ENCODE data around the gene NTRK2. TPM values are rescaled to one million over a fixed set of nuclear protein-coding genes. Genes with fewer than 3 reads are reported as not detected.

Gene NTRK2
- total RNA-seq, 1 donor from 2014 or later: 26.6 TPM

DNA sequence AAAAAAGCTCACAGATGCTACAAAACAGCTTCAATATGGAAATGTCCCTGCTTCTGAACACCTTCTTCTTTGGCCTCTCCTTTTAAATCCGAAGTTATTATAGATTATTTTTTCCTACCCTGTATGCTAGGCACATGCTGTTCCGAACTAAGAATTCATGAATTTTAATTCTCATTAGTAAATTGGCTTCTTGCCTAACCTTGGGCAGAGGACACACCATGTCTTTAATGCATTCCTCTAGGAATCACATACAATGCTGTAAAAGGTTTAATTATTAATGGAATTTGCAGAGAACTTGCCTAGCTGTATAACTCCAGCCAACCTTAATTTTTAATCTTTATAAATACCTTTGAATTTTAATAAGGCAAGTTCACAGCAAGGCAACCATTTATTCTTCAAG is 234.4 kb downstream of the NTRK2 start:
- no peak overlapping the region for H3K9ac ChIP-seq (ENCODE audit: low read depth in 1 of 3, low read length in 3 of 3)
- no peak overlapping the region for H3K4me3 ChIP-seq (ENCODE audit: low read length in 3 of 3)
- H3K4me1 ChIP-seq (ENCODE audit: control insufficient read depth in 3 of 3, insufficient read depth in 3 of 3, low read length in 3 of 3): no peaks in the 10 kb centered on the region
- no peaks in the 10 kb centered on the region for H3K36me3 ChIP-seq (ENCODE audit: control insufficient read depth in 3 of 3, insufficient read depth in 3 of 3, low read length in 3 of 3)
- no peak overlapping the region for H3K27ac ChIP-seq (ENCODE audit: low read depth, low read length)
- no peaks in the 10 kb centered on the region for H3K9me3 ChIP-seq (ENCODE audit: control insufficient read depth in 3 of 3, low read length in 3 of 3)
- H3K27me3 ChIP-seq (ENCODE audit: control insufficient read depth in 3 of 3, insufficient read depth in 3 of 3, low read length in 3 of 3): no peaks in the 10 kb centered on the region

DNA sequence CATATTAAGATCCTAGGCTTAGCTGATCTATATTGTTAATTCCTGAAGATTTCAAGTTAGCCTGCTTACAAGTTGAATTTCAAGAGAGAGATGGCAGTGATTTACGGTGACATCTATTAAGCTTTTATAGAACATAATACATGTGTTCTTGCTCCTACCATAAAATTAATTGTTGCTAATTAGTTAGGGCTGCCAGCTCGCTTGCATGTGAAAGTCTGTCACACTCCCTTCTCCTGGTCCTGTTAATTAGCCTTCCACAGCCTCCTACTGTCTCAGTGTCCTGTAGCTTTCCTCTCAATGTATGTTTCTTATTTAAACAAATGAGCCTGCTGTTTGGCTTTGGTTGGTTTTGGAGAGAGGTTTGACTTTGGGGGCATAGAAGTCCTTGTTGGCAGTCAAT is 247.2 kb downstream of the NTRK2 start:
- no peak overlapping the region for H3K9ac ChIP-seq (ENCODE audit: low read depth in 1 of 3, low read length in 3 of 3)
- no peaks in the 10 kb centered on the region for H3K9me3 ChIP-seq (ENCODE audit: control insufficient read depth in 3 of 3, low read length in 3 of 3)
- no peaks in the 10 kb centered on the region for H3K36me3 ChIP-seq (ENCODE audit: control insufficient read depth in 3 of 3, insufficient read depth in 3 of 3, low read length in 3 of 3)
- no peaks in the 10 kb centered on the region for H3K27me3 ChIP-seq (ENCODE audit: control insufficient read depth in 3 of 3, insufficient read depth in 3 of 3, low read length in 3 of 3)
- H3K27ac ChIP-seq (ENCODE audit: low read depth, low read length): no peak overlapping the region
- H3K4me1 ChIP-seq (ENCODE audit: control insufficient read depth in 3 of 3, insufficient read depth in 3 of 3, low read length in 3 of 3): no peaks in the 10 kb centered on the region
- H3K4me3 ChIP-seq (ENCODE audit: low read length in 3 of 3): no peak overlapping the region

DNA sequence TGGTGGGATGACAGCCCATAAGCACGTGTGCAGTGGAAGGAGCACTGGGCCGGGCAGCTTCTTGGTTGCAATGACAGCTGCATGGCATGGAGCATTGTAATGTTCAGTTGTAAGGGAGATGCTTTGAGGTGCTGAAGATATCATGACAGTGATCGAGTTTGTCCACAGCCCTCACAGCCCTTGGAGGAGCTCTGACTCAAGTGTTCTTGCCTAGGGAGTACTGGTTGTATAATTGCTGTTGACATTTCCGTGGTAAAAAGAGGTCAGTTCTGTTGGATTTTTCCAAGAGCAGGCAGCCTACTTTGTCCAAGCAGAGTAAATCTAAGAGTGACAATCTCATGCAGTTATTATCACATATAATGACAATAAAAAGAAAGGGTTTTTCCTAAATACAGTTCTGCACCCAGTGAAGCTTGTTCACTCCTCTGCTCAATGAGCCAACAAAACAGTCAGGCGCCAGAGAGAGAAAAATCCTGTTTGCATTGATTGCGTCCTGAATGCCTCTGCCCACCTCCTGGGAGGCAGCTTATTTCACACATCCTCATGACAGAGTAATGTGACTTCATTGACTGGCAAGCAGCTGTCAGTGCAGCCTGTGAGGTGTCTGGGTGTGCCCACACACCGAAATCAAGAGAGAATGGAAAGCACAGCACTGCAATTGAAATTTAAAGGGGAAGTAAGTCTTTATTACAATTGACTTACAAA is 248.0 kb downstream of the NTRK2 start:
- Histone ChIP-seq H3K36me3 (ENCODE audit: control insufficient read depth in 3 of 3, insufficient read depth in 3 of 3, low read length in 3 of 3) (no peaks in the 10 kb centered on the region), H3K9ac (ENCODE audit: low read depth in 1 of 3, low read length in 3 of 3) (no peak overlapping the region), H3K27me3 (ENCODE audit: control insufficient read depth in 3 of 3, insufficient read depth in 3 of 3, low read length in 3 of 3) (no peaks in the 10 kb centered on the region), H3K4me3 (ENCODE audit: low read length in 3 of 3) (no peak overlapping the region), H3K4me1 (ENCODE audit: control insufficient read depth in 3 of 3, insufficient read depth in 3 of 3, low read length in 3 of 3) (no peaks in the 10 kb centered on the region), H3K27ac (ENCODE audit: low read depth, low read length) (no peak overlapping the region), H3K9me3 (ENCODE audit: control insufficient read depth in 3 of 3, low read length in 3 of 3) (no peaks in the 10 kb centered on the region)

DNA sequence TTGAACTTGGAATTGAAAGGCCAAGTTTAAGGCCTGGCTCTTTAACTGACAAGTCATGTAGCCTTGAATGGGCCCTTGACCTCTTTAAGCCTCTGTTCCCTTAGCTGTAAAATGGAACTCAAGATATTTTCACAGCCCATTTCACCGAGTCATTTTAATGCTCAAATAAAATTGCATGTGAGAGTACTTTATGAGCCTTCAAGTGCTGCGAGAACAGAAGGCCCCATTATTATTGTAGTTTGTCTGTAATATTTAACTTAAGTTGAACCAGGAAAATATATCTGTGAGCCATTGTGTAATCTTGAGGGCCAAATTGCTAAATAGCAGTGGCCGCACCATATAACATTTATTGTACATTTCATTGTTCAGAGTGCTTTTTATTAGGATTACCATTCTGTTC is 249.9 kb downstream of the NTRK2 start:
- H3K27me3 ChIP-seq (ENCODE audit: control insufficient read depth in 3 of 3, insufficient read depth in 3 of 3, low read length in 3 of 3): no peaks in the 10 kb centered on the region

DNA sequence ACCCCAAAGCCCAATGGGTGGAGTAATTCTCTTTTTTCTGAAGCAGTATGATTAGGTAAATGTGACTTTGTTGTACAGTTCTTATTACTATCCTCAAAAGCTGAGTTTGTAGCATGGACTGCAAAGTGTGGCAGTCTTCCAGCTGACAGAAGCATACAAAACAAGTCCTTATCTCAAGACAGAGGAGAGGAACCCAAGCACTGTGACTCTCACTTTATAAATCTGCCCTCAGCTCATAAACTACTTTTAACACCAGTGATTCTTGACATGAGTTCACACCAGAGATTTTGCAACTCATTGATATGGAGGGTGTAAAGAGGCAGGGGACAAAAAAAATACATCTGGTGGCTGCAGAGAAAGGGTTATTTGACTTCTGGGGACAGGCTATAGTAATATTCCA is 251.6 kb downstream of the NTRK2 start:
- no peak overlapping the region for H3K27ac ChIP-seq (ENCODE audit: low read depth, low read length)
- H3K27me3 ChIP-seq (ENCODE audit: control insufficient read depth in 3 of 3, insufficient read depth in 3 of 3, low read length in 3 of 3): no peaks in the 10 kb centered on the region
- no peak overlapping the region for H3K9ac ChIP-seq (ENCODE audit: low read depth in 1 of 3, low read length in 3 of 3)
- no peaks in the 10 kb centered on the region for H3K4me1 ChIP-seq (ENCODE audit: control insufficient read depth in 3 of 3, insufficient read depth in 3 of 3, low read length in 3 of 3)
- no peaks in the 10 kb centered on the region for H3K36me3 ChIP-seq (ENCODE audit: control insufficient read depth in 3 of 3, insufficient read depth in 3 of 3, low read length in 3 of 3)
- no peaks in the 10 kb centered on the region for H3K9me3 ChIP-seq (ENCODE audit: control insufficient read depth in 3 of 3, low read length in 3 of 3)
- H3K4me3 ChIP-seq (ENCODE audit: low read length in 3 of 3): no peak overlapping the region

More for the DNA sequence above, 249.9 kb downstream of the NTRK2 start:
- no peak overlapping the region for H3K27ac ChIP-seq (ENCODE audit: low read depth, low read length)
- H3K36me3 ChIP-seq (ENCODE audit: control insufficient read depth in 3 of 3, insufficient read depth in 3 of 3, low read length in 3 of 3): no peaks in the 10 kb centered on the region
- H3K4me3 ChIP-seq (ENCODE audit: low read length in 3 of 3): no peak overlapping the region
- H3K4me1 ChIP-seq (ENCODE audit: control insufficient read depth in 3 of 3, insufficient read depth in 3 of 3, low read length in 3 of 3): no peaks in the 10 kb centered on the region
- H3K9me3 ChIP-seq (ENCODE audit: control insufficient read depth in 3 of 3, low read length in 3 of 3): no peaks in the 10 kb centered on the region
- H3K9ac ChIP-seq (ENCODE audit: low read depth in 1 of 3, low read length in 3 of 3): no peak overlapping the region

DNA sequence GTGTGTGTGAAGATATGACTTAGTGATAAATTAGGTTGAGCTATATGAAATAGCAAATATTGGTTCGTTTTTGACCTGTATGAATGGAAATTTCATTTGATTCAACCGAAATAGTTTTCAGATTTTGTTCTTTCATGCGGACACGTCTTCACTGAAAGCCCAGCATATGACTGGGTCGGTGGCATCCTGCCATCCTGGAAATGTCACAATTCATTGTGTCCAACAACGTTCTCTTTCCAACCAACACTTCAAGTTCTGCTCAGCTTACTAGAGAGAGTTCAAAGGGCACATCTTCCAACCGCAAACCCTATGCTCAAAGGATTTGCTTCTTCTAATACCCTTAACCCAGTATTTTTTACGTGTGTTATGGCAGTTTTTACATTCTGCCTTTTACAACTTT is 252.5 kb downstream of the NTRK2 start:
- no peaks in the 10 kb centered on the region for H3K27me3 ChIP-seq (ENCODE audit: control insufficient read depth in 3 of 3, insufficient read depth in 3 of 3, low read length in 3 of 3)
- no peaks in the 10 kb centered on the region for H3K9me3 ChIP-seq (ENCODE audit: control insufficient read depth in 3 of 3, low read length in 3 of 3)
- H3K36me3 ChIP-seq (ENCODE audit: control insufficient read depth in 3 of 3, insufficient read depth in 3 of 3, low read length in 3 of 3): no peaks in the 10 kb centered on the region
- no peak overlapping the region for H3K27ac ChIP-seq (ENCODE audit: low read depth, low read length)
- no peak overlapping the region for H3K9ac ChIP-seq (ENCODE audit: low read depth in 1 of 3, low read length in 3 of 3)
- H3K4me1 ChIP-seq (ENCODE audit: control insufficient read depth in 3 of 3, insufficient read depth in 3 of 3, low read length in 3 of 3): no peaks in the 10 kb centered on the region
- H3K4me3 ChIP-seq (ENCODE audit: low read length in 3 of 3): no peak overlapping the region

DNA sequence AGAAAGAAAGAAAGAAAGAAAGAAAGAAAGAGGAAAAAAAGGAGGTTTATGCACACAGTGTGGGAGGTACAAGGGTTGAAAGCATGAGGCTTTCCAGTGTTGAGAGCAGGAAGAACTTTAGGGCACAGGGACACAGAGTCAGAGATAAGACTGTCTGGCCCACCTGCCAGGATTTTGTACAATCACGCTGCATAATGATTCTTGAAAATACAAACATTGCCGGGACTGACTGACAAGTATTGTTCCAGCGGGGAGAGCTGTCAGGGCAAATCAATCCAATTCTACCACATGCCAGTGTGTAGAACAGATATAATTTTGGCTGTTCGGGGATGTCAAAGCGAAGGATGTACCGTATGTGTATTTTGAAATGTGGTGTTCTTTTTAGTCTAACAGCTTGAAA is 254.7 kb downstream of the NTRK2 start:
- H3K36me3 ChIP-seq (ENCODE audit: control insufficient read depth in 3 of 3, insufficient read depth in 3 of 3, low read length in 3 of 3): no peaks in the 10 kb centered on the region
- no peaks in the 10 kb centered on the region for H3K4me1 ChIP-seq (ENCODE audit: control insufficient read depth in 3 of 3, insufficient read depth in 3 of 3, low read length in 3 of 3)
- H3K9ac ChIP-seq (ENCODE audit: low read depth in 1 of 3, low read length in 3 of 3): no peak overlapping the region
- no peaks in the 10 kb centered on the region for H3K9me3 ChIP-seq (ENCODE audit: control insufficient read depth in 3 of 3, low read length in 3 of 3)
- no peak overlapping the region for H3K4me3 ChIP-seq (ENCODE audit: low read length in 3 of 3)
- no peaks in the 10 kb centered on the region for H3K27me3 ChIP-seq (ENCODE audit: control insufficient read depth in 3 of 3, insufficient read depth in 3 of 3, low read length in 3 of 3)
- H3K27ac ChIP-seq (ENCODE audit: low read depth, low read length): no peak overlapping the region

DNA sequence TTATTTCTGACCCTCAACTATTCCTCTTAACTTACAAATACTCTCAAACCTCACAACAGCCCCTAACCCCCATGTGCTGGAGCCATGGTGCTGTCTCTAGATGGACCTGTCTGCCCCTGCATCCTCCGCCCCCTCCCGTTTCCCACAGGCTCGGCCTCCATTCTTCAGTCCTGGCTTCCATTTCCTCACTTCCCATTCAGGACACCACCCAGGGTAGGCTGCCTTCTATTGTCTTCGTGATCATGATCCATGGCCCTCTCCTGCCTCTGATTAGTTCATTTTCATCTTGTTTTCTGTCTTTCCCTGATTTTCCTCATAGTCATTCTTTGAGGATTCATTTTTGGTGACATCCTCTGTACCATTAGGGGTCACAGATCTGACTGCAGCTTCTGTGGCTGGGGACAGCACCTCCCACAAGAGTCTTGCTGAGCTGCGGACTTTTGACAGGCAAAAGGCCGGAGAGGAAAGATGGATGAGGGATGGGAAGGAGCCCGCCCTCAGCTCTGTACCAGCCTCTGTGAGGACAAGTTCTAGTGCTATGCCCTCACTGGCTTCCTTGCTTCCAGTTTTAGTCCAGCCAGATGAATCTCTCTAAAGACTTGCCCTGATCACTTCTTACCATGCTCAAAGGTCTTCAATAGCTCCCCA is 255.8 kb downstream of the NTRK2 start:
- no peak overlapping the region for H3K4me3 ChIP-seq (ENCODE audit: low read length in 3 of 3)
- no peaks in the 10 kb centered on the region for H3K4me1 ChIP-seq (ENCODE audit: control insufficient read depth in 3 of 3, insufficient read depth in 3 of 3, low read length in 3 of 3)

DNA sequence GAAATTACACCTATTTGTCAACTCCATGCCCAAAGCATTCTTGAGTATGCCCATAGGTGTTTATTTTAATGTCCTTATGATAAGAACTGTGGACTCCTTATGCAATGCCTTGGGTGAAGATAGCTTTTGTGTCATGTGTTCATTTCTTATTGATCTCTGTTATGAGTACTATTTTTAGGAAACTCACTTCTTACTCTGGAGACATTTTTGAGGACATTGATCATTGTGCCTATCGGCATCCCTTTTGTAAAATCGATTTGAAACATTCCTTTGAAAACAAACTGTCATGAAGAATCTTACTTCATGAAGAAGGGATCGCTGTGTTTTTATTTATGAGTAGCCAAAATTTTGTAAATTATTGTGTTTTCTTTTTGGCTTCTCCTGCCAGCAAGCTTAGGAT is 257.3 kb downstream of the NTRK2 start:
- H3K27ac ChIP-seq (ENCODE audit: low read depth, low read length): no peak overlapping the region
- no peaks in the 10 kb centered on the region for H3K36me3 ChIP-seq (ENCODE audit: control insufficient read depth in 3 of 3, insufficient read depth in 3 of 3, low read length in 3 of 3)
- H3K4me1 ChIP-seq (ENCODE audit: control insufficient read depth in 3 of 3, insufficient read depth in 3 of 3, low read length in 3 of 3): no peaks in the 10 kb centered on the region
- H3K4me3 ChIP-seq (ENCODE audit: low read length in 3 of 3): no peak overlapping the region
- no peaks in the 10 kb centered on the region for H3K27me3 ChIP-seq (ENCODE audit: control insufficient read depth in 3 of 3, insufficient read depth in 3 of 3, low read length in 3 of 3)
- H3K9ac ChIP-seq (ENCODE audit: low read depth in 1 of 3, low read length in 3 of 3): no peak overlapping the region
- H3K9me3 ChIP-seq (ENCODE audit: control insufficient read depth in 3 of 3, low read length in 3 of 3): no peaks in the 10 kb centered on the region

More for the DNA sequence above, 255.8 kb downstream of the NTRK2 start:
- Histone ChIP-seq H3K36me3 (ENCODE audit: control insufficient read depth in 3 of 3, insufficient read depth in 3 of 3, low read length in 3 of 3) (no peaks in the 10 kb centered on the region), H3K9me3 (ENCODE audit: control insufficient read depth in 3 of 3, low read length in 3 of 3) (no peaks in the 10 kb centered on the region), H3K9ac (ENCODE audit: low read depth in 1 of 3, low read length in 3 of 3) (no peak overlapping the region), H3K27me3 (ENCODE audit: control insufficient read depth in 3 of 3, insufficient read depth in 3 of 3, low read length in 3 of 3) (no peaks in the 10 kb centered on the region), H3K27ac (ENCODE audit: low read depth, low read length) (no peak overlapping the region)

DNA sequence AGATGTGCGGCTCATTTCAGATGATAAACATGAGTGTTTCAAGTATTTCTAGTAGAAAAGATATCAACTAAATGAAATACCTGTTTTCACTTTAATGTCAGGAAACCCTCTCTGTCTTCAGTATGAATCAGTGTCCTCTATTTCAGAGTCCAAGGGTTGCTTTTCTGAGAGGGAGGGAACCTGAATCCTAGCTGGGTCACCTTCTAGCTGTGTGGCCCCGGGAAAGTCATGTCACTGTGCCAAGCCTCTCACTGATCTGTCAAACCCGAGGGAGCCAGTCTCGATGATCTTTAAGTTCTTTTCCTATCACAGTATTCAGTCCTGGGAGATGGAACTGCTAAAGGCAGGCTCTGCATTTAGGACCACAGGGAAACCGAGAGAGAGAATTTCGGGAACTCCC is 258.9 kb downstream of the NTRK2 start:
- Histone ChIP-seq H3K27me3 (ENCODE audit: control insufficient read depth in 3 of 3, insufficient read depth in 3 of 3, low read length in 3 of 3) (no peaks in the 10 kb centered on the region), H3K9ac (ENCODE audit: low read depth in 1 of 3, low read length in 3 of 3) (no peak overlapping the region), H3K4me3 (ENCODE audit: low read length in 3 of 3) (no peak overlapping the region), H3K4me1 (ENCODE audit: control insufficient read depth in 3 of 3, insufficient read depth in 3 of 3, low read length in 3 of 3) (no peaks in the 10 kb centered on the region), H3K36me3 (ENCODE audit: control insufficient read depth in 3 of 3, insufficient read depth in 3 of 3, low read length in 3 of 3) (no peaks in the 10 kb centered on the region), H3K9me3 (ENCODE audit: control insufficient read depth in 3 of 3, low read length in 3 of 3) (no peaks in the 10 kb centered on the region), H3K27ac (ENCODE audit: low read depth, low read length) (no peak overlapping the region)
